ENCODE measurements around the gene SH3GL2. TPM values are rescaled to one million over a fixed set of nuclear protein-coding genes. Genes with fewer than 3 reads are reported as not detected.

SH3GL2 gene
- total and polyA plus RNA-seq, 8 donors, result 0.47 to 17.3 (median 1.7) TPM

- no peak for FAIRE-seq
- ATAC-seq, result no peak
- Histone ChIP-seq H3K36me3 (no peaks in the 10 kb centered on the region), H3K4me1 (no peaks in the 10 kb centered on the region), H3K9me3 (no peaks in the 10 kb centered on the region), H3K27me3 (no peaks in the 10 kb centered on the region), H3K27ac (no peak overlapping the region), H3K4me3 (no peak overlapping the region)
- intact Hi-C loops (cut with DNase I), result no loop called here
- WGBS, 2 donors, result 25 to 38% methylated on average over 2 of the region's 2 CpGs
- TF ChIP-seq CTCF (IDR thresholded peaks at IDR 0.05), result no peak
- DNase-seq, result no peak
Observed at GRCh38 chr9:17832812-17833211, 253.9 kb downstream of the SH3GL2 start.

GRCh38 chr9:17833846-17834245 lies 255.0 kb downstream of the SH3GL2 start:
- Histone ChIP-seq H3K4me1 (no peaks in the 10 kb centered on the region), H3K9me3 (no peaks in the 10 kb centered on the region), H3K27me3 (no peaks in the 10 kb centered on the region), H3K27ac (no peak overlapping the region), H3K36me3 (no peaks in the 10 kb centered on the region), H3K4me3 (no peak overlapping the region)
- ATAC-seq, result no peak
- FAIRE-seq, result no peak
- 68 to 77% methylated on average over 7 of the region's 7 CpGs for WGBS, 2 donors
- DNase-seq, result no peak
- no peak for TF ChIP-seq CTCF (IDR thresholded peaks at IDR 0.05)
- intact Hi-C loops (cut with DNase I), result no loop called here

- no peak overlapping the region for H3K4me3 ChIP-seq
- FAIRE-seq (no peak), ATAC-seq (no peak), DNase-seq (no peak)
- H3K27ac ChIP-seq, result no peak overlapping the region
- H3K4me1 ChIP-seq, result no peaks in the 10 kb centered on the region
- H3K36me3 ChIP-seq, result no peaks in the 10 kb centered on the region
- no peak for TF ChIP-seq CTCF (IDR thresholded peaks at IDR 0.05)
- intact Hi-C loops (cut with DNase I), result no loop called here
- WGBS, 2 donors, result 56 to 59% methylated on average over 4 of the region's 4 CpGs
- no peaks in the 10 kb centered on the region for H3K27me3 ChIP-seq
- no peaks in the 10 kb centered on the region for H3K9me3 ChIP-seq
Observed at GRCh38 chr9:17837965-17838364, 259.1 kb downstream of the SH3GL2 start.

- TF ChIP-seq CTCF (IDR thresholded peaks at IDR 0.05), result no peak
- Histone ChIP-seq H3K27me3 (no peaks in the 10 kb centered on the region), H3K27ac (no peak overlapping the region), H3K4me3 (no peak overlapping the region), H3K4me1 (no peaks in the 10 kb centered on the region), H3K36me3 (no peaks in the 10 kb centered on the region), H3K9me3 (no peaks in the 10 kb centered on the region)
- no peak for FAIRE-seq
- intact Hi-C loops (cut with DNase I), result no loop called here
- WGBS, 2 donors, result 44 to 48% methylated on average over 5 of the region's 5 CpGs
- DNase-seq, result no peak
- ATAC-seq, result no peak
Observed at GRCh38 chr9:17839776-17840175, 260.9 kb downstream of the SH3GL2 start.

DNA sequence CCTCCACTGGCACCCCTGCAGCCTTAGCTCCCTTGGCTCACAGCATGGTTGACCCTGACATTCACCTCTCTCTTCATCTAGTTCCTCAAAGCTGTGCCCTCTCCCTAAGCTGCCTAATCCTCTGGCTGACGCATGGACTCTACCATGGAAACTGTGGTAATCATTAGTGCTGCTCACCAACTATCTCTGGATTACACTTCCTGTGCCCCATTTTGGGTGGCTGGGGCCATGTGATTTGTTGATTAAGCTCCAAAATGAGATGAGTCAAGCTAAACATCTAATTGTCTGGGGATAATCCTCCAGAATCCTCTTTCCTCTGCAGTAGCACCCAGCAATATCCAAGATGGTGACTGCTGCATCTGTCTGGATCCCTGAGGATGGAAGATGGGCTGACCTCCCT lies 264.4 kb downstream of the SH3GL2 start:
- ATAC-seq (no peak), DNase-seq (no peak), FAIRE-seq (no peak)
- Histone ChIP-seq H3K4me3 (no peak overlapping the region), H3K4me1 (no peaks in the 10 kb centered on the region), H3K27ac (no peak overlapping the region), H3K27me3 (no peaks in the 10 kb centered on the region), H3K36me3 (no peaks in the 10 kb centered on the region), H3K9me3 (no peaks in the 10 kb centered on the region)
- intact Hi-C loops (cut with DNase I), result no loop called here
- TF ChIP-seq CTCF (IDR thresholded peaks at IDR 0.05), result no peak
- 72 to 81% methylated on average over 1 of the region's 1 CpG for WGBS, 2 donors
